Limb (tissue), 2 donors: Measurements from ENCODE around the gene HIGD1A.
"Not testable (repeated sequence)": the region's sequence is repeated elsewhere in the genome, so short reads cannot be mapped to it uniquely, and the experiment has no call there.

Experiments used
- DNase-seq, 2 donors: peaks; one replicate each; pipeline ENCODE4 v3.0.0-alpha.2; 2016; ENCODE audit errors: extremely low spot score in 2 of 2

The HIGD1A gene

GRCh38 chr3:42829628-42830436 is 25.5 kb upstream of the HIGD1A start:
- no peak for DNase-seq

DNA sequence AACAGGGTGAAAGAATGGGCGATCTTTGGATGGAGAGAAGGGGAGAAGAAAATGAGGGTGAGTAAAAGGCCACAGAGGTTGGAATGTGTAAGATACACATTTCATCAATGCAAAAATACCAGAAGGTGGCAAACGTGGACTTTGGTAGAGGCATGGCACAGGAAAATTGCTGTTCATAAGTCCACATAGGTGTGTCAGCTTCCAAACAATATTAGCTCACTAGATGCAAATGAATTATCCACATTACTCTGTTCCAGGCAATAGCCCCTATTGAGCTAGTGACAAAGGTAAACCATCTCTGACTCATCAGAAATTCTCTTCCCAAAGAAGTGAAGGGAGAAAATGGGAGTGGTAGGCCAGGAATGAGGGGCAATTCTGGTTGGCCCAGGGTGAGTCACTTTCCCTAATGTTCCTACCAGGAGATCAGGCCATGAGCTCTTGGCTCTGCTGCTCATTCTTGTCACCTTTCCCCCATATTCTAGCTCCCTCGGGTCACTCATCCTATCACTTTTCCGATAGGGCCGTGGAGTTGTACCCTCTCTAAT is 24.9 kb upstream of the HIGD1A start:
- DNase-seq, result no peak

DNA sequence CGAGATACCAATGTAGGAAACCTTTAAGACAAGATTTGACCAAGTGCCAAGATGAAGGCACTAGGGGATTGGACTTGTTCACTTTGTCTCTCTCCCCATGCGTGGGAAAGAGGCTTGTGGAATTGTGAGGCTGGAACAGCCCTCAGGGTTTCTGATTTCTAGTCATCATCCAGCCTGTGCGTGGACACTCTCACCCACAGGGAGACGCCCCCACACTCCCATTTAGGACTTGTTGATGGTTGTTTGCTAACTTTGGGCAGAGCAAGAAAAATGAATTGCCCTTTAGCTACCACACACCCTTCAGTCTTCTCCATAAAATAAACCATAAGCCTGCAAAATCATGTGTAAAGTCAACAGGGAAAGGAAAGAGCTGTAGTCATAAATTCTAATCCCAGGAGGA is 23.4 kb upstream of the HIGD1A start:
- no peak for DNase-seq

DNA sequence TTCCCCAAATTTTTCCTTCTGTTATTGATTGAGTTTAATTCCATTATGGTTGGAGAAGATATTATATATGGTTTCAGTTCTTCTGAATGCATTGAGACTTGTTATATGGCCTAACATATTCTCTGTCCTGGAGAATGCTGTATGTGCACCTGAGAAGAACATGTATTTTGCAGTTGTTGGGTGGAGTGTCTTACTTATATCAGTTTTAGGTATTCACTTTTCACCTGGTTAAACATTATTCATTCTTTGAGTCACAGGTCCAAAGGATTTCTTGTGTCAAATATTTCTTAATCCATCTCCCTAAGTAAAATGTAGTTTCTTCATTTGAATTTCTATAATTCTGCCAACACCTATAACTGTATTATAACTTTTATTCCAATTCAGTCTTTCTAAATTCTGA is 22.7 kb upstream of the HIGD1A start:
- no peak for DNase-seq

DNA sequence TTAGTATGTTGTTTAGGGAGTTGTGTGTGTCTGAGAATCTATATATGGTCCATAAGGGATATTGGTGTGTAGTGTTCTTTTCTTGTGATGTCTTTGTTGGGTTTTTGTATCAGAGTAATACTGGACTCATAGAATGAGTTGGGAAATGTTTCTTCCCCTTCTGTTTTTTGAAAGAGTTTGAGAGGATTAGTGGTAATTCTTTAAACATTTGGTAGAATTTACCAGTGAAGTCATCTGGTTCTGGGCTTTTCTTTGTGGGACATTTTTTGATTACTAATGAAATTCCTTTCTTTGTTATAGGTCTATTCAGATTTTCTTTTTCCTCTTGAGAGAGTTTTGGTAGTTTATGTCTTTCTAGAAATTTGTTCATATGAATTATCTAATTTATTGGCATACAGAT is 21.9 kb upstream of the HIGD1A start:
- no peak for DNase-seq

GRCh38 chr3:42823351-42823750 is 19.1 kb upstream of the HIGD1A start:
- DNase-seq, result no peak

GRCh38 chr3:42822828-42823227 is 18.5 kb upstream of the HIGD1A start:
- no peak for DNase-seq

GRCh38 chr3:42820746-42821051 is 16.4 kb upstream of the HIGD1A start:
- no peak for DNase-seq

DNA sequence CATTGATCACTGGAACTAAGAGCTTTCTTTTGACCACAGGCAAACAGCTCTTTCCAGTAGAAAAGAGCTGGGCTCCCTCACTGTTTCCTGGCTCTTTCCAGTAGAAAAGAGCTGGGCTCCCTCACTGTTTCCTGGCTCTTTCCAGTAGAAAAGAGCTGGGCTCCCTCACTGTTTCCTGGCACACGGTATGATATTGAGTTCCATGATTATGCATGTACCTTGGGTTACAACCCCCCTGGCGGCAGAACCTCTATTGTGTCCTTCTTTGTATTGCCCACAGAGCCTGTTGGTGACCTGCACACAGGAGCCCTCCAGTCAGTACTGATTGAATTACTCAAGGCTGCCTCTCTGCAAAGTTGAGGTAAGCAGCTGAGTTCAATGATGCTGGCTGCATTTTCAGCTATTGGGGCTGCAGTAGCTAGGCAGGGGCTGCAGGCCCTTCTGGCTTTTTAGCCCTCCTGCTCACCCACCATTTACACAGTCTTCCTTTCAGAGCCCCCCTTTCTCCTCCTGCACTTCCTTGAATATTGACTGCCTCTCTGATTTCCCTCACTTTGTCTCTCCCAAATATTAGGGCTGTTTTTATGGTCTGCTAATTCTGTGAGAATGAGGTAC is 15.2 kb upstream of the HIGD1A start:
- no peak for DNase-seq

- DNase-seq, result no peak
Observed at GRCh38 chr3:42815826-42816225, 11.5 kb upstream of the HIGD1A start.

GRCh38 chr3:42814914-42815507 is 10.7 kb upstream of the HIGD1A start:
- DNase-seq, result no peak

DNA sequence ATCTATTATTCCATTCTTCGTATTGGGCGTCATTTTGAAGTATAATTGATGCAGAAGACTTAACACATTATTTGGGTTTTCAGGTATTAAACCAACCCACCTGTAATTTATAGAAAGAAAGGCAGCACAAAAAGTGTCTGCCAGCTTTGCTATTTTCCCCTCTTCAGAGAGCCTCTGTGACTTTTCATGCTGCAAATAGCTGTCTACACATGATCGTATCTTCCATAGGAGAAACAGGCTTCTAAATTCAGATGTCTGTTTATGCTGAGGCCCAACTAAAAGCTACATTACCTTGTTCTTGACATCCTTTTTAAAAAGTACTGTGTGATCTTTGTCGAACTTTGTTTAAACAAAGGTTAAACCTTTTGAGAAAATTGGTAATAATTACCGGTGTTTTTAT is 10.0 kb upstream of the HIGD1A start:
- DNase-seq, result no peak

- DNase-seq, result not testable (repeated sequence)
Observed at GRCh38 chr3:42811118-42811883, 7.0 kb upstream of the HIGD1A start.

DNA sequence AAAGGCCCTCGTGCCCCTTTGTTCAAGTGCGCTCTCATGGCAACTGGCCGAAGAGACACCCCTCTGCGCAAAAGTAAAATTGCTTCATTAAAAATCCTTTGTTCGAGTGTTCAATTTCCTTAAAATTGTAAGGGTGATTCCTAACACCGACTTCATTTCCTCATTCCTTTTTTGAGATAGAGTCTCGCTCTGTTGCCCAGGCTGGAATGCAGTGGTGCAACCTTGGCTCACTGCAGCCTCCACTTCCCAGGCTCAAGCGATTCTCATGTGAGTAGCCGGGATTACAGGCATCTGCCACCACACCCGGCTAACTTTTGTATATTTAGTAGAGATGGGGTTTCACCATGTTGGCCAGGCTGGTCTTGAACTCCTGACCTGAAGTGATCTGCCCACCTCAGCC is 6.4 kb upstream of the HIGD1A start:
- not testable (repeated sequence) for DNase-seq

GRCh38 chr3:42809202-42809601 is 4.9 kb upstream of the HIGD1A start, which contains the start of gene ACKR2:
Gene ACKR2, plus strand, starts transcription at chr3:42809445. Its CDS starts 55,058 bp downstream, at chr3:42864503.
- DNase-seq, result no peak

DNA sequence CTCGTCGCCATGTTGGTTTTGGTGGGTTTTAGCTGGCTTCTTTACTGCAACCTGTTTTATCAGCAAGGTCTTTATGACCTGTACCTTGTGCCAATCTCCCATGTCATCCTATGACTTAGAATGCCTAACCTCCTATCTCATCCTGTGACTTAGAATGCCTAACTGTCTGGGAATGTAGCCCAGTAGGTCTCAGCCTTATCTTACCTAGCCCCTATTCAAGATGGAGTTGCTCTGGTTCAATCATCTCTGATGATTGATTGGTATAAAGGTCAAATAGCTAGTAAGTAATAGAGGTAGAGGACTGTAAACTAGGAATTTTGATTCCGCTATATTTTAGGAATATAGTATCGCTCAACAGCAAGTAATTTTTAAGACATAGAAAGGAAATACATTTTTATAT is 3.6 kb upstream of the HIGD1A start:
- DNase-seq, result no peak

GRCh38 chr3:42805141-42805821 is 991 bp upstream of the HIGD1A start:
- peak in 1 of 2 donors; percentile 39 for DNase-seq

- DNase-seq, result no peak
Observed at GRCh38 chr3:42804831-42805132, 492 bp upstream of the HIGD1A start.

DNA sequence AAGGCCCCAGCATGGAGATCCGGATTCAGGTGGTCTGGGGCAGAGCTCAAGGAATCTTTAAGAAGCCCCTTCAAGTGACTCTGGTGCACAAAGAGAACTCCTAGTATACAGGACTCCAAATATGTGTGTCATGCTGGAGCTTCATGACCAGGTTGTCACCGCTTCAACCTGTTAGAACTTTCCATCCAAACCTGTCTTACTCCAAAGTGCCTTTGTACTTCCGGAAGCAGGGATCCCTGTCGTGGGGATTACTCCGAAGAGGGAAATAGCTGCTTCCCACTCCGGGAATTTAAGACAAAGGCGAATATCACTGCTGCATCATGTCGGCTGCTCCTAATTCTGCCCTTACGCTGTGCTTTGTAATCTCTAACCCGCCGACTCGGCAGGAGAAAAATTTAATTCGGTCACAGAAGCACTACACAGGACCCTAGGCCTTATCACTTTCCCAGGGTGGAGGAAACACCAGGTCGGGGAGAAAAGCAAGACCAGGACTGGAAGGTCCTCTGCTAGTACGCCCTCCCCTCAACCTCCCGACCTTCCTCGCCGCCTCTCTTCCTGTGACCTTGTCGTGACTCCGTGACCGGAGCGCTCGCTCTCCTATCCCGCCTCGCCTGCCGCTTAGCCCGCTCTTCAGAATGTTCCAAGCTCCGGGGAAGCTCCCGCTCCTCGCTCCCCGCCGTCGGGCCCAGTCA is 730 bp downstream of the HIGD1A start:
- peak in 1 of 2 donors; percentile 18 for DNase-seq

DNA sequence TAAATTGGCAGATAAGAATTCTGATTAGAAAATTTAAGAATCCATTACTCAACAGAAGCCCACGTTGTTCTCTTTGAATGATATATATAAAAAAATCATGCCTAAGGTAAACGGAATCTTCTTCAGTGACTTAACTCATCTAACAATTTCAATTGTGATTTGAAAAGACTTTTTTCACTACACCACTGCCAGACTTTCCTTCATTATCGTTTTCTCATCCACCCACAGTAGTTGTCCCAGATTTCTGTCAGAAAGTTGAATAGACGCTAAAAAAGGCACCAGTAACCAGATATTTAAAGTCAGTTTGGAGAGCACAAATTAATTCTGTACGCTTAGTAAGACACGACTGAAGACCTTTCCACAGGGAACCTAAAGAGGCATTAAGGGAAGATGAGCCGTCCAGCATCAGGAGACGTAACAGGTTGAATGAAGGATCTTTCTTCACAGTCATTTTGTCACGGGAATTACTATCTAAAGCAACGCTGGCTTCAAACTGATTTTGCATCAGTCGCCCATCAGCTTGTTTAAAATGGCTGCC is 1.3 kb downstream of the HIGD1A start:
- DNase-seq, result no peak

- no peak for DNase-seq
Observed at GRCh38 chr3:42801784-42802183, 2.5 kb downstream of the HIGD1A start.
